ENCODE data around the gene BBOX1. TPM values are rescaled to one million over a fixed set of nuclear protein-coding genes. Genes with fewer than 3 reads are reported as not detected.

The BBOX1 gene
- total RNA-seq, 2 experiments from 2014 or later = not detected

GRCh38 chr11:27159335-27159679 is 118.7 kb downstream of the BBOX1 start:
- no peaks in the 10 kb centered on the region for H3K4me1 ChIP-seq (ENCODE audit: insufficient read depth, low read length)
- no peak overlapping the region for H3K27ac Mint-ChIP-seq
- H3K9me3 Mint-ChIP-seq = no peaks in the 10 kb centered on the region
- H3K27me3 ChIP-seq (ENCODE audit: control insufficient read depth in 1 of 2, insufficient read depth in 2 of 2, low read length in 2 of 2) = no peaks in the 10 kb centered on the region
- H3K36me3 ChIP-seq (ENCODE audit: insufficient read depth, low read length) = no peaks in the 10 kb centered on the region
- ATAC-seq (ENCODE audit: poor library complexity) (no peak), DNase-seq (no peak)
- intact Hi-C loops (cut with DNase I, micrococcal nuclease) = no loop called here
- H3K36me3 Mint-ChIP-seq (ENCODE audit: low read depth) = no peaks in the 10 kb centered on the region
- H3K27ac ChIP-seq (ENCODE audit: low read depth in 1 of 2, low read length in 2 of 2) = no peak overlapping the region
- no peak for TF ChIP-seq CTCF (IDR thresholded peaks at IDR 0.05)
- no peak overlapping the region for H3K4me3 ChIP-seq (ENCODE audit: low read length)
- peaks cover 10% of the 10 kb centered on the region for H3K27me3 Mint-ChIP-seq
- H3K4me1 Mint-ChIP-seq (ENCODE audit: low read depth) = no peaks in the 10 kb centered on the region
- ChIA-PET CTCF (no interaction called here), POLR2A (no interaction called here)
- H3K9me3 ChIP-seq (ENCODE audit: control insufficient read depth in 1 of 2, insufficient read depth in 1 of 2, low read length in 2 of 2) = no peaks in the 10 kb centered on the region
- H3K4me3 Mint-ChIP-seq = no peak overlapping the region

GRCh38 chr11:27161071-27161470 is 120.5 kb downstream of the BBOX1 start:
- H3K9me3 Mint-ChIP-seq = no peaks in the 10 kb centered on the region
- H3K27me3 Mint-ChIP-seq = peaks cover 10% of the 10 kb centered on the region
- no peaks in the 10 kb centered on the region for H3K9me3 ChIP-seq (ENCODE audit: control insufficient read depth in 1 of 2, insufficient read depth in 1 of 2, low read length in 2 of 2)
- no peak overlapping the region for H3K27ac Mint-ChIP-seq
- no peaks in the 10 kb centered on the region for H3K36me3 ChIP-seq (ENCODE audit: insufficient read depth, low read length)
- no peak for TF ChIP-seq CTCF (IDR thresholded peaks at IDR 0.05)
- intact Hi-C loops (cut with DNase I, micrococcal nuclease) = no loop called here
- no peaks in the 10 kb centered on the region for H3K27me3 ChIP-seq (ENCODE audit: control insufficient read depth in 1 of 2, insufficient read depth in 2 of 2, low read length in 2 of 2)
- H3K4me1 ChIP-seq (ENCODE audit: insufficient read depth, low read length) = no peaks in the 10 kb centered on the region
- H3K4me3 Mint-ChIP-seq = no peak overlapping the region
- H3K4me1 Mint-ChIP-seq (ENCODE audit: low read depth) = no peaks in the 10 kb centered on the region
- ATAC-seq (ENCODE audit: poor library complexity) = no peak
- no peaks in the 10 kb centered on the region for H3K36me3 Mint-ChIP-seq (ENCODE audit: low read depth)
- DNase-seq = no peak
- H3K4me3 ChIP-seq (ENCODE audit: low read length) = no peak overlapping the region
- ChIA-PET CTCF (no interaction called here), POLR2A (interaction anchor here (0.6 kb wide), 1 partner anchor 58 kb away, joined by 4 read pairs; no protein-coding TSS in a partner anchor)
- no peak overlapping the region for H3K27ac ChIP-seq (ENCODE audit: low read depth in 1 of 2, low read length in 2 of 2)

GRCh38 chr11:27162237-27162636 is 121.6 kb downstream of the BBOX1 start:
- Mint-ChIP-seq H3K27ac (no peak overlapping the region), H3K27me3 (peaks cover 18% of the 10 kb centered on the region), H3K36me3 (ENCODE audit: low read depth) (no peaks in the 10 kb centered on the region), H3K4me3 (no peak overlapping the region), H3K9me3 (no peaks in the 10 kb centered on the region), H3K4me1 (ENCODE audit: low read depth) (no peaks in the 10 kb centered on the region)
- POLR2A ChIA-PET = no interaction called here
- DNase-seq = no peak
- no peaks in the 10 kb centered on the region for H3K4me1 ChIP-seq (ENCODE audit: insufficient read depth, low read length)
- no peaks in the 10 kb centered on the region for H3K9me3 ChIP-seq (ENCODE audit: control insufficient read depth in 1 of 2, insufficient read depth in 1 of 2, low read length in 2 of 2)
- TF ChIP-seq CTCF (IDR thresholded peaks at IDR 0.05) = no peak
- ATAC-seq (ENCODE audit: poor library complexity) = no peak
- no peaks in the 10 kb centered on the region for H3K36me3 ChIP-seq (ENCODE audit: insufficient read depth, low read length)
- CTCF ChIA-PET = no interaction called here
- intact Hi-C loops (cut with DNase I, micrococcal nuclease) = no loop called here
- no peak overlapping the region for H3K27ac ChIP-seq (ENCODE audit: low read depth in 1 of 2, low read length in 2 of 2)
- no peaks in the 10 kb centered on the region for H3K27me3 ChIP-seq (ENCODE audit: control insufficient read depth in 1 of 2, insufficient read depth in 2 of 2, low read length in 2 of 2)
- H3K4me3 ChIP-seq (ENCODE audit: low read length) = no peak overlapping the region
